ENCODE results near the gene MRPS18A.

GRCh38 chr6:43689421-43689820 is 1.8 kb upstream of the MRPS18A start:
- TF ChIP-seq CTCF (IDR thresholded peaks at IDR 0.05; ENCODE audit: poor library complexity) (no peak), EZH2 (IDR thresholded peaks at IDR 0.05; ENCODE audit: borderline replicate concordance) (no peak)
